Glomerular visceral epithelial cell (primary cell): ENCODE measurements around the gene STYXL1.

ENCODE experiments used
- DNase-seq: peaks from one replicate; pipeline ENCODE4 v3.0.0-alpha.2; 2016; ENCODE audit errors: extremely low spot score

The STYXL1 gene

DNA sequence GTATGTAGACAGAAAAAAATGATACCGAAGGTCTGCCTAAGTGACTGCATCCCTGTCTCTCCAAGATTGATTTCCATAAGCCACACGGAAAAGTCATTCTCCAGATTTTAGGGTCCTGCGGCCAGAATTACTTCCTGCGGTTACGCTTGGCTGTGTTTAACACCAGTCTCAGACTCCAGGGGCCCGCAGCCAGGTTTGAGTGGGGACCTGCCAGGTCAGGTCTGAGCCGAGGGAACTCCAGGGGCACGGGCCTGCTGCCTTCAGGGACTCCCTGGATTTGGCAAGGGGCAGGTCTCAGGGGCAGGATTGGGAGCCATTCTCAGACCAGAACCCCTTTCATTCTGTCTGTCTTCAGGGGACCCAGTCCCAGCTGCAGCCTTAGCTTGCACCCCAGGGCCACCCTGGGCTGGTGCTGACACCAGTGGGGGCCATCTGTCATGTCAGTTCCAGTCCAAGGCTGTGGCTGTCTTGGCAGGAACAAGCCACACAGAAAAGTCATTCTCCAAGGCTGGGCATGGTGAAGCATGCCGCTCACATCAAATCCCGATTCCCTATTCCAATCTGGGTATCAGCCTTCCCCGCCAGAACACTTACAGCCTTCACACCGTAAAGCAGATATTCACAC, 92.4 kb downstream of the STYXL1 start:
- no peak for DNase-seq

DNA sequence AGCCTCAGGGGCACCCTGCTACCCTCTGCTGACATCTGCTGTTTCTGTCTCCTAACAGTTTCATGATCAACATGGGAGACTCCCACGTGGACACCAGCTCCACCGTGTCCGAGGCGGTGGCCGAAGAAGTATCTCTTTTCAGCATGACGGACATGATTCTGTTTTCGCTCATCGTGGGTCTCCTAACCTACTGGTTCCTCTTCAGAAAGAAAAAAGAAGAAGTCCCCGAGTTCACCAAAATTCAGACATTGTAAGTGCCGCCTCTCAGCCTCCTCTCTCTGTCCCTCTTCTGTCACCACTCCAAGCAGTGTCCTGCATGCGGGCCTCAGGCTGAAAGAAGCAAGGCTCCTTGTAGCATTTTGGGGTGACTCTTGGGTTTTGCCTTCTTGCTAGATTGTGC, 93.9 kb downstream of the STYXL1 start:
- no peak for DNase-seq

DNA sequence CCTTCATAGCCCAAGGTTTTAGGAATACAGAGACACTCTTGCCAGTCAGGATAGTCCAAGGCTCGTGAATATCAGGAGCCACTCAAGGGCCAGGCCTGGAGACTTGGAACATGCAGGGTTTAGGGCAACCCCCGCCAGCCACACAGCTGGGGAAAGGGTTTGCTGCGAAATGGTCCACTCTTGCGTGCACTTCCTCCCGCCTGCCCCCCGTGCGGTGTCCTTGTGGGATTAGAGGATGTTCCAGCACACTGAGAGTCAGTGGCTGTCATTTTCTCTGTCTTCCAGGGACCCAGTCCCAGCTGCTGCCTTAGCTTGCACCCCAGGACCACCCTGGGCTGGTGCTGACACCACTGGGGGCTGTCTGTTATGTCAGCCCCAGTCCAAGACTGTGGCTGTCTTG, 94.4 kb downstream of the STYXL1 start:
- no peak for DNase-seq

DNA sequence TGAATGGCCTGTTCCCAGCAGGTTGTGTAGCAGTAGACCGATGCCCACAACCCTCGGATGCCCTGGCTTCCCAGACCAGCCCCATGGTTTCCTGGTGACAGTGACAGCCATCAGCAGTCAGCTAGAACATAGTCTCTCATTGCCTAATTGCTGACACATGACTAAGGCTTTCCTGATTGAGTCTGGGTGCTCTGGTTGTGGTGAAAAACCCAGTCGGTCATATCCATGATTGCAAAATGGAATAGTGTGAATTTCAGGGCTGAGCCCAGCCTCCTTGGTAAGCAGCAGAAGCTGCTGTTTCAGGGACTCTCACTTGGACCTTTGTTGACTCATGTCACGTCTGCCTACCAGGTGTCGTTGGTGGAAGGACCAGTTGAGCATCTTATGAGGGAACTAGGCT, 96.3 kb downstream of the STYXL1 start:
- peak; percentile 68 for DNase-seq

DNA sequence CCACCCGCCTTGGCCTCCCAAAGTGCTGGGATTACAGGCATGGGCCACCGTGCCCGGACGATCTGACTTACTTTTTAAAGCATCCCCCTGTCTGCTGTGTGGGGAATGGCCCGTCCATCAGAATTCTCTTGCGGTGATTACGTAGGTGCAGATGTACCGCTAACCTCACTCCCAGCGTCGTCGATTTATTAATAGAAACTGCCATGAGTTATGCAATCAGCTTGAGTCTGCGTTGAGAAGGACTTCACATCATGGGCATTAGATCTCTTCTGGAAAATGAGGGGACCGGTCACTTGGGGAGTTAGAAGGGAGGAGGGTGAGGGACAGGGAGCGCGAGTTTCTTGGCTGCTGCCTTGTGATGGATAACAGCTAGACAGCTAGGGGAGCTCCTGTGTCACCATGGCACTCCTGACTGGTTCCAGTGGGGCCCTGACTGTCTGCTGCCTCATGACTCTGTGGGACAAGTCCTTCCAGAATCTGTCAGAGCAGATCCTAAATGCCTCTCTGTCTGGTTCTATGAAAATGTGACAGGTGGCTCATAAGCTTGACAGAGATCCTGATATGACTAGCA, 97.6 kb downstream of the STYXL1 start:
- no peak for DNase-seq

DNA sequence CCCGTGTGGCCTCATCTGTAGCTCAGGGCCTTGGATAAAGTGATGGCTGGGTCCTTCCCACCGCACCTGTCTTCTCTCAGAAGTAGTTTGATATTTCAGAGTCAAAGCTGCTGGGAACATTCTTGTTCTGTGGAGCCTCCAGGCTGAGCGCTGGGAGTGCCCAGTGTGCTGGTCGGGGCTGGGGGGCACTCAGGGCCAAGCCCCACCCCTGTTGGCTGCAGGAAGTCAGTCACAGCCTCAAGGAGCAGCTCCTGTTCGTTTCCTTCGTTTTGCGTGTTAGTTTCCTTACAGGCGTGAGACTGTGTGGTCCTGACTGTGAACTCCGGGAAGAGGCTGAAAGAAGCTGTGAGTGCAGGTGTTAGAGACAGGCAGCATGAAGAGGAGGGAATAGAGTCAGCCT, 99.6 kb downstream of the STYXL1 start:
- DNase-seq, result no peak
